ENCODE data around the gene GLMN.
"Not testable (repeated sequence)": the region's sequence is repeated elsewhere in the genome, so short reads cannot be mapped to it uniquely, and the experiment has no call there.

GLMN gene

GRCh38 chr1:92299477-92300150 lies 827 bp upstream of the GLMN start:
- DNase-seq = no peak

- DNase-seq = no peak
Measured at GRCh38 chr1:92298213-92298572, 594 bp downstream of the GLMN start.

GRCh38 chr1:92291372-92291999 lies 7.3 kb downstream of the GLMN start:
- DNase-seq = peak; percentile 66

GRCh38 chr1:92281411-92281810 lies 17.4 kb downstream of the GLMN start:
- DNase-seq = not testable (repeated sequence)

- not testable (repeated sequence) for DNase-seq
Measured at GRCh38 chr1:92279781-92280180, 19.0 kb downstream of the GLMN start.

GRCh38 chr1:92277105-92277723 lies 21.6 kb downstream of the GLMN start:
- peak; percentile 83 for DNase-seq

GRCh38 chr1:92276082-92276481 lies 22.7 kb downstream of the GLMN start:
- DNase-seq = no peak

GRCh38 chr1:92274939-92275338 lies 23.8 kb downstream of the GLMN start:
- DNase-seq = peak; percentile 32

GRCh38 chr1:92273039-92273438 lies 25.7 kb downstream of the GLMN start:
- no peak for DNase-seq

GRCh38 chr1:92262516-92262915 lies 36.3 kb downstream of the GLMN start:
- peak; percentile 4 for DNase-seq

GRCh38 chr1:92259350-92259749 lies 39.4 kb downstream of the GLMN start:
- DNase-seq = no peak

GRCh38 chr1:92254714-92255113 lies 44.1 kb downstream of the GLMN start:
- not testable (repeated sequence) for DNase-seq

- DNase-seq = no peak
Measured at GRCh38 chr1:92244376-92244775, 54.4 kb downstream of the GLMN start.

GRCh38 chr1:92240034-92240433 lies 58.8 kb downstream of the GLMN start:
- DNase-seq = no peak

GRCh38 chr1:92230736-92231135 lies 68.1 kb downstream of the GLMN start:
- DNase-seq = no peak

GRCh38 chr1:92228401-92228800 lies 70.4 kb downstream of the GLMN start:
- DNase-seq = no peak

- DNase-seq = no peak
Measured at GRCh38 chr1:92219028-92219427, 79.8 kb downstream of the GLMN start.

GRCh38 chr1:92218559-92218958 lies 80.2 kb downstream of the GLMN start:
- DNase-seq = no peak

GRCh38 chr1:92217721-92218120 lies 81.1 kb downstream of the GLMN start, which contains the start of gene C1orf146:
C1orf146 (plus strand) TSS chr1:92217915; CDS start chr1:92231421, 13,506 bp downstream.
- no peak for DNase-seq

- DNase-seq = peak; percentile 54
Measured at GRCh38 chr1:92211166-92211565, 87.6 kb downstream of the GLMN start.

GRCh38 chr1:92210701-92211100 lies 88.1 kb downstream of the GLMN start:
- DNase-seq = peak; percentile 16

- DNase-seq = no peak
Measured at GRCh38 chr1:92203105-92203504, 95.7 kb downstream of the GLMN start.

GRCh38 chr1:92201973-92202372 lies 96.8 kb downstream of the GLMN start:
- no peak for DNase-seq
